GM23338 (cell line): Measurements from ENCODE around the gene SELENOO. TPM values are rescaled to one million over a fixed set of nuclear protein-coding genes. Genes with fewer than 3 reads are reported as not detected.

Source experiments
- ATAC-seq: fragments of 200-7000 bp; cut with Tn5 transposase; 3 replicates; pipeline ENCODE4 v1.9.1; 2020
- DNase-seq: peaks from one replicate; pipeline ENCODE4 v3.0.0-alpha.2; 2015; ENCODE audit warnings: low spot score
- H2AFZ ChIP-seq: fragments of 200-600 bp; sonication (generic); 2 replicates; pipeline ENCODE4 v1.8.0; 2016; ENCODE audit warnings: antibody characterized with exemption, mild to moderate bottlenecking, moderate library complexity
- H3F3A ChIP-seq: fragments of 200-600 bp; sonication (generic); replicated peaks from 2 replicates; pipeline ENCODE4 v1.8.0; 2017; ENCODE audit warnings: antibody characterized with exemption, mixed run types, low read depth
- H3K27ac ChIP-seq: fragments of 200-600 bp; sonication (generic); 2 replicates; pipeline ENCODE4 v1.6.1; 2016; ENCODE audit warnings: low read depth
- H3K27me3 ChIP-seq: fragments of 200-600 bp; sonication (generic); 2 replicates; pipeline ENCODE4 v1.8.0; 2016; ENCODE audit warnings: mild to moderate bottlenecking, mixed run types, moderate library complexity; ENCODE audit not compliant: insufficient read depth
- H3K36me3 ChIP-seq: fragments of 200-600 bp; sonication (generic); 2 replicates; pipeline ENCODE4 v1.8.0; 2016; ENCODE audit warnings: mild to moderate bottlenecking; ENCODE audit not compliant: insufficient read depth
- H3K4me1 ChIP-seq: fragments of 200-600 bp; sonication (generic); 2 replicates; pipeline ENCODE4 v1.8.0; 2016; ENCODE audit warnings: mild to moderate bottlenecking, moderate library complexity; ENCODE audit not compliant: insufficient read depth
- H3K4me2 ChIP-seq: fragments of 200-600 bp; sonication (generic); 2 replicates; pipeline ENCODE4 v1.7.1; 2017; ENCODE audit warnings: mixed run types
- H3K4me3 ChIP-seq: fragments of 200-600 bp; sonication (generic); 2 replicates; pipeline ENCODE4 v1.6.1; 2016; ENCODE audit warnings: mixed run types
- H3K79me2 ChIP-seq: fragments of 200-600 bp; sonication (generic); replicated peaks from 2 replicates; pipeline ENCODE4 v1.8.0; 2017; ENCODE audit warnings: mild to moderate bottlenecking; ENCODE audit not compliant: insufficient read depth
- H3K9me2 ChIP-seq: fragments of 200-600 bp; sonication (generic); 2 replicates; pipeline ENCODE4 v1.8.0; 2017; ENCODE audit not compliant: insufficient read depth
- H4K20me1 ChIP-seq: fragments of 200-600 bp; sonication (generic); replicated peaks from 2 replicates; pipeline ENCODE4 v1.8.0; 2017; ENCODE audit warnings: mild to moderate bottlenecking; ENCODE audit not compliant: insufficient read depth
- H3K27ac Mint-ChIP-seq: 2 replicates; pipeline ENCODE4 v1.8.0; 2020; ENCODE audit warnings: inconsistent platforms, mild to moderate bottlenecking, moderate library complexity, mixed read lengths
- H3K27me3 Mint-ChIP-seq: 3 replicates; pipeline ENCODE4 v1.8.0; 2022; ENCODE audit warnings: low read depth, mild to moderate bottlenecking, moderate library complexity, mixed read lengths, inconsistent platforms; ENCODE audit not compliant: insufficient read depth, poor library complexity
- H3K36me3 Mint-ChIP-seq: 3 replicates; pipeline ENCODE4 v1.8.0; 2021; ENCODE audit warnings: low read depth, mild to moderate bottlenecking, inconsistent platforms, moderate library complexity, mixed read lengths
- H3K4me1 Mint-ChIP-seq: 3 replicates; pipeline ENCODE4 v1.8.0; 2020; ENCODE audit warnings: mild to moderate bottlenecking, inconsistent platforms, mixed read lengths
- H3K4me3 Mint-ChIP-seq: 3 replicates; pipeline ENCODE4 v1.8.0; 2021; ENCODE audit warnings: moderate library complexity, mild to moderate bottlenecking, inconsistent platforms, mixed read lengths
- H3K9me3 Mint-ChIP-seq: 3 replicates; pipeline ENCODE4 v1.8.0; 2020; ENCODE audit warnings: moderate library complexity, mild to moderate bottlenecking, inconsistent platforms, mixed read lengths
- CREB1 ChIP-seq: fragments of 250-450 bp; sonication (Bioruptor Pico); IDR thresholded peaks from 2 replicates; pipeline ENCODE4 v1.5.0; 2020; ENCODE audit warnings: low read depth, mild to moderate bottlenecking, moderate library complexity
- EZH2 ChIP-seq: fragments of 200-600 bp; sonication (generic); IDR thresholded peaks from one replicate; pipeline ENCODE4 v1.8.0; 2017; ENCODE audit warnings: antibody characterized with exemption, mild to moderate bottlenecking, low read depth; ENCODE audit not compliant: unreplicated experiment
- EZH2phosphoT487 ChIP-seq: fragments of 200-600 bp; sonication (generic); IDR thresholded peaks from one replicate; pipeline ENCODE4 v1.8.1; 2018; ENCODE audit warnings: antibody characterized with exemption; ENCODE audit not compliant: unreplicated experiment
- JUNB ChIP-seq: IDR thresholded peaks from one replicate; pipeline ENCODE4 v1.6.1; 2016; ENCODE audit warnings: antibody characterized with exemption; ENCODE audit not compliant: unreplicated experiment
- NANOG ChIP-seq: IDR thresholded peaks from 2 replicates; pipeline ENCODE4 v1.6.1; 2016; ENCODE audit warnings: antibody characterized with exemption, borderline replicate concordance
- POLR2AphosphoS5 ChIP-seq: IDR thresholded peaks from 2 replicates; pipeline ENCODE4 v1.6.1; 2016; ENCODE audit warnings: antibody characterized with exemption, low read depth
- STAT1 ChIP-seq: IDR thresholded peaks from one replicate; pipeline ENCODE4 v1.6.1; 2016; ENCODE audit warnings: antibody characterized with exemption; ENCODE audit not compliant: unreplicated experiment
- ZNF114 ChIP-seq: fragments of 250-450 bp; sonication (Bioruptor Pico); IDR thresholded peaks from 2 replicates; pipeline ENCODE4 v1.5.0; 2020; ENCODE audit warnings: mild to moderate bottlenecking, moderate library complexity
- ZNF331 ChIP-seq: fragments of 250-450 bp; sonication (Bioruptor Pico); IDR thresholded peaks from 2 replicates; pipeline ENCODE4 v1.5.0; 2020; ENCODE audit warnings: low read depth, mild to moderate bottlenecking, moderate library complexity
- polyA plus RNA-seq: library from polyadenylated mRNA; unstranded; fragments of >200 nt; fragmentation: Nextera tagmentation; extraction: Ambion mirVana; gene quantifications from 2 replicates; pipeline ENCODE4 v1.2.1, GENCODE V29; 2016
- total RNA-seq: library from RNA; depleted of rRNA; stranded (reverse); fragments of >200 nt; shearing (Covaris generic); gene quantifications from 2 replicates; pipeline ENCODE4 v1.2.3, GENCODE V29; 2014
- TF ChIP-seq, protein P1 (sequence below): IDR thresholded peaks from one replicate; pipeline ENCODE4 v1.6.1; 2018; ENCODE audit warnings: antibody characterized with exemption; ENCODE audit not compliant: unreplicated experiment
- TF ChIP-seq, protein P2 (sequence below): IDR thresholded peaks from 2 replicates; pipeline ENCODE4 v1.6.1; 2016; ENCODE audit warnings: antibody characterized with exemption
- TF ChIP-seq, protein P3 (sequence below), 2 experiments: fragments of 200-600 bp in 1 of 2; sonication (generic) in 1 of 2; conservative IDR thresholded peaks; 2 replicates each; pipeline versions ENCODE4 v1.5.1 to v1.6.1; 2016 to 2017; ENCODE audit warnings: antibody characterized with exemption in 2 of 2, low read depth in 2 of 2, mild to moderate bottlenecking in 2 of 2, moderate library complexity in 1 of 2
- TF ChIP-seq, protein P4 (sequence below): fragments of 250-450 bp; sonication (Bioruptor Pico); IDR thresholded peaks from 2 replicates; pipeline ENCODE4 v1.5.0; 2020; ENCODE audit warnings: mild to moderate bottlenecking, moderate library complexity

The SELENOO gene
- total and polyA plus RNA-seq, 2 experiments from 2014 or later, result 6.8 to 21.3 TPM

DNA sequence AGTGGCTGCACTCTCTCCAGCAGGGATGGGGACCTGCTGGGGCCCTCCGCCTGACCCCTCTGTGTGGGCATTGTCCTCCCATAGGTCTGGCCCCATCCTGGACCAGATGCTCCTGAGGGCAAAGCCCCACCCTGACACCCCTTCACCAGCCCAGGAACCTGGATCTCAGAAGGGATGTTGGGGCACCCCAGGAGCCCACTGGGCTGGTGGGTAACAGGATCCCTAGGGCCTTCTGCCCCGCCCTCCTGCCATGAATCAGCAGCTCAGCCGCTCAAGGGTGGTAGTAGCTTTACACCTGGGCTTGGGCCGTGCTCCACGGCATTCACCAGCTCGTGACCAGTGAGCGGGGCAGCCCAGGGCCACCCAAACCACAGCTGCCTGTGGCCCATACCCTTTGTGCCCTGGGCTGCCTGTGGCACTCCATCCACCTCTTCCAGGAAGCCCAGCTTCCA, 61.7 kb downstream of the SELENOO start:
- Histone ChIP-seq H3K4me2 (peak overlapping the region; percentile 66; the same call in 1 of the 2 replicates), H3K4me3 (peak overlapping the region; percentile 64; the same call in 1 of the 2 replicates)
- no peaks in the 10 kb centered on the region for H3K9me3 Mint-ChIP-seq

More for the DNA sequence above, 61.7 kb downstream of the SELENOO start:
- Mint-ChIP-seq H3K4me3 (peak overlapping the region; percentile 68), H3K27ac (no peak overlapping the region), H3K36me3 (no peaks in the 10 kb centered on the region), H3K4me1 (peaks cover 6% of the 10 kb centered on the region; the same call in 2 of the 3 replicates), H3K27me3 (peaks cover 34% of the 10 kb centered on the region)
- peaks cover 7% of the 10 kb centered on the region for H3K4me1 ChIP-seq
- H3K27ac ChIP-seq, result no peak overlapping the region
- ATAC-seq (peak; percentile 10), DNase-seq (no peak)
- no peaks in the 10 kb centered on the region for H3F3A ChIP-seq
- TF ChIP-seq ZNF331 (CRISPR knock-in tag) (no peak), ZNF114 (CRISPR knock-in tag) (no peak), EZH2 (no peak), JUNB (no peak), CREB1 (no peak), EZH2phosphoT487 (no peak), STAT1 (no peak), NANOG (no peak), POLR2AphosphoS5 (no peak)
- TF ChIP-seq, protein P1, sequence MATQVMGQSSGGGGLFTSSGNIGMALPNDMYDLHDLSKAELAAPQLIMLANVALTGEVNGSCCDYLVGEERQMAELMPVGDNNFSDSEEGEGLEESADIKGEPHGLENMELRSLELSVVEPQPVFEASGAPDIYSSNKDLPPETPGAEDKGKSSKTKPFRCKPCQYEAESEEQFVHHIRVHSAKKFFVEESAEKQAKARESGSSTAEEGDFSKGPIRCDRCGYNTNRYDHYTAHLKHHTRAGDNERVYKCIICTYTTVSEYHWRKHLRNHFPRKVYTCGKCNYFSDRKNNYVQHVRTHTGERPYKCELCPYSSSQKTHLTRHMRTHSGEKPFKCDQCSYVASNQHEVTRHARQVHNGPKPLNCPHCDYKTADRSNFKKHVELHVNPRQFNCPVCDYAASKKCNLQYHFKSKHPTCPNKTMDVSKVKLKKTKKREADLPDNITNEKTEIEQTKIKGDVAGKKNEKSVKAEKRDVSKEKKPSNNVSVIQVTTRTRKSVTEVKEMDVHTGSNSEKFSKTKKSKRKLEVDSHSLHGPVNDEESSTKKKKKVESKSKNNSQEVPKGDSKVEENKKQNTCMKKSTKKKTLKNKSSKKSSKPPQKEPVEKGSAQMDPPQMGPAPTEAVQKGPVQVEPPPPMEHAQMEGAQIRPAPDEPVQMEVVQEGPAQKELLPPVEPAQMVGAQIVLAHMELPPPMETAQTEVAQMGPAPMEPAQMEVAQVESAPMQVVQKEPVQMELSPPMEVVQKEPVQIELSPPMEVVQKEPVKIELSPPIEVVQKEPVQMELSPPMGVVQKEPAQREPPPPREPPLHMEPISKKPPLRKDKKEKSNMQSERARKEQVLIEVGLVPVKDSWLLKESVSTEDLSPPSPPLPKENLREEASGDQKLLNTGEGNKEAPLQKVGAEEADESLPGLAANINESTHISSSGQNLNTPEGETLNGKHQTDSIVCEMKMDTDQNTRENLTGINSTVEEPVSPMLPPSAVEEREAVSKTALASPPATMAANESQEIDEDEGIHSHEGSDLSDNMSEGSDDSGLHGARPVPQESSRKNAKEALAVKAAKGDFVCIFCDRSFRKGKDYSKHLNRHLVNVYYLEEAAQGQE, result no peak
- TF ChIP-seq, protein P2, sequence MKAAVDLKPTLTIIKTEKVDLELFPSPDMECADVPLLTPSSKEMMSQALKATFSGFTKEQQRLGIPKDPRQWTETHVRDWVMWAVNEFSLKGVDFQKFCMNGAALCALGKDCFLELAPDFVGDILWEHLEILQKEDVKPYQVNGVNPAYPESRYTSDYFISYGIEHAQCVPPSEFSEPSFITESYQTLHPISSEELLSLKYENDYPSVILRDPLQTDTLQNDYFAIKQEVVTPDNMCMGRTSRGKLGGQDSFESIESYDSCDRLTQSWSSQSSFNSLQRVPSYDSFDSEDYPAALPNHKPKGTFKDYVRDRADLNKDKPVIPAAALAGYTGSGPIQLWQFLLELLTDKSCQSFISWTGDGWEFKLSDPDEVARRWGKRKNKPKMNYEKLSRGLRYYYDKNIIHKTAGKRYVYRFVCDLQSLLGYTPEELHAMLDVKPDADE, result no peak
- TF ChIP-seq, protein P3, sequence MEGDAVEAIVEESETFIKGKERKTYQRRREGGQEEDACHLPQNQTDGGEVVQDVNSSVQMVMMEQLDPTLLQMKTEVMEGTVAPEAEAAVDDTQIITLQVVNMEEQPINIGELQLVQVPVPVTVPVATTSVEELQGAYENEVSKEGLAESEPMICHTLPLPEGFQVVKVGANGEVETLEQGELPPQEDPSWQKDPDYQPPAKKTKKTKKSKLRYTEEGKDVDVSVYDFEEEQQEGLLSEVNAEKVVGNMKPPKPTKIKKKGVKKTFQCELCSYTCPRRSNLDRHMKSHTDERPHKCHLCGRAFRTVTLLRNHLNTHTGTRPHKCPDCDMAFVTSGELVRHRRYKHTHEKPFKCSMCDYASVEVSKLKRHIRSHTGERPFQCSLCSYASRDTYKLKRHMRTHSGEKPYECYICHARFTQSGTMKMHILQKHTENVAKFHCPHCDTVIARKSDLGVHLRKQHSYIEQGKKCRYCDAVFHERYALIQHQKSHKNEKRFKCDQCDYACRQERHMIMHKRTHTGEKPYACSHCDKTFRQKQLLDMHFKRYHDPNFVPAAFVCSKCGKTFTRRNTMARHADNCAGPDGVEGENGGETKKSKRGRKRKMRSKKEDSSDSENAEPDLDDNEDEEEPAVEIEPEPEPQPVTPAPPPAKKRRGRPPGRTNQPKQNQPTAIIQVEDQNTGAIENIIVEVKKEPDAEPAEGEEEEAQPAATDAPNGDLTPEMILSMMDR (conservative IDR thresholded peaks at IDR 0.05; ENCODE audit: low read depth in 2 of 2), result no peak
- TF ChIP-seq, protein P4, sequence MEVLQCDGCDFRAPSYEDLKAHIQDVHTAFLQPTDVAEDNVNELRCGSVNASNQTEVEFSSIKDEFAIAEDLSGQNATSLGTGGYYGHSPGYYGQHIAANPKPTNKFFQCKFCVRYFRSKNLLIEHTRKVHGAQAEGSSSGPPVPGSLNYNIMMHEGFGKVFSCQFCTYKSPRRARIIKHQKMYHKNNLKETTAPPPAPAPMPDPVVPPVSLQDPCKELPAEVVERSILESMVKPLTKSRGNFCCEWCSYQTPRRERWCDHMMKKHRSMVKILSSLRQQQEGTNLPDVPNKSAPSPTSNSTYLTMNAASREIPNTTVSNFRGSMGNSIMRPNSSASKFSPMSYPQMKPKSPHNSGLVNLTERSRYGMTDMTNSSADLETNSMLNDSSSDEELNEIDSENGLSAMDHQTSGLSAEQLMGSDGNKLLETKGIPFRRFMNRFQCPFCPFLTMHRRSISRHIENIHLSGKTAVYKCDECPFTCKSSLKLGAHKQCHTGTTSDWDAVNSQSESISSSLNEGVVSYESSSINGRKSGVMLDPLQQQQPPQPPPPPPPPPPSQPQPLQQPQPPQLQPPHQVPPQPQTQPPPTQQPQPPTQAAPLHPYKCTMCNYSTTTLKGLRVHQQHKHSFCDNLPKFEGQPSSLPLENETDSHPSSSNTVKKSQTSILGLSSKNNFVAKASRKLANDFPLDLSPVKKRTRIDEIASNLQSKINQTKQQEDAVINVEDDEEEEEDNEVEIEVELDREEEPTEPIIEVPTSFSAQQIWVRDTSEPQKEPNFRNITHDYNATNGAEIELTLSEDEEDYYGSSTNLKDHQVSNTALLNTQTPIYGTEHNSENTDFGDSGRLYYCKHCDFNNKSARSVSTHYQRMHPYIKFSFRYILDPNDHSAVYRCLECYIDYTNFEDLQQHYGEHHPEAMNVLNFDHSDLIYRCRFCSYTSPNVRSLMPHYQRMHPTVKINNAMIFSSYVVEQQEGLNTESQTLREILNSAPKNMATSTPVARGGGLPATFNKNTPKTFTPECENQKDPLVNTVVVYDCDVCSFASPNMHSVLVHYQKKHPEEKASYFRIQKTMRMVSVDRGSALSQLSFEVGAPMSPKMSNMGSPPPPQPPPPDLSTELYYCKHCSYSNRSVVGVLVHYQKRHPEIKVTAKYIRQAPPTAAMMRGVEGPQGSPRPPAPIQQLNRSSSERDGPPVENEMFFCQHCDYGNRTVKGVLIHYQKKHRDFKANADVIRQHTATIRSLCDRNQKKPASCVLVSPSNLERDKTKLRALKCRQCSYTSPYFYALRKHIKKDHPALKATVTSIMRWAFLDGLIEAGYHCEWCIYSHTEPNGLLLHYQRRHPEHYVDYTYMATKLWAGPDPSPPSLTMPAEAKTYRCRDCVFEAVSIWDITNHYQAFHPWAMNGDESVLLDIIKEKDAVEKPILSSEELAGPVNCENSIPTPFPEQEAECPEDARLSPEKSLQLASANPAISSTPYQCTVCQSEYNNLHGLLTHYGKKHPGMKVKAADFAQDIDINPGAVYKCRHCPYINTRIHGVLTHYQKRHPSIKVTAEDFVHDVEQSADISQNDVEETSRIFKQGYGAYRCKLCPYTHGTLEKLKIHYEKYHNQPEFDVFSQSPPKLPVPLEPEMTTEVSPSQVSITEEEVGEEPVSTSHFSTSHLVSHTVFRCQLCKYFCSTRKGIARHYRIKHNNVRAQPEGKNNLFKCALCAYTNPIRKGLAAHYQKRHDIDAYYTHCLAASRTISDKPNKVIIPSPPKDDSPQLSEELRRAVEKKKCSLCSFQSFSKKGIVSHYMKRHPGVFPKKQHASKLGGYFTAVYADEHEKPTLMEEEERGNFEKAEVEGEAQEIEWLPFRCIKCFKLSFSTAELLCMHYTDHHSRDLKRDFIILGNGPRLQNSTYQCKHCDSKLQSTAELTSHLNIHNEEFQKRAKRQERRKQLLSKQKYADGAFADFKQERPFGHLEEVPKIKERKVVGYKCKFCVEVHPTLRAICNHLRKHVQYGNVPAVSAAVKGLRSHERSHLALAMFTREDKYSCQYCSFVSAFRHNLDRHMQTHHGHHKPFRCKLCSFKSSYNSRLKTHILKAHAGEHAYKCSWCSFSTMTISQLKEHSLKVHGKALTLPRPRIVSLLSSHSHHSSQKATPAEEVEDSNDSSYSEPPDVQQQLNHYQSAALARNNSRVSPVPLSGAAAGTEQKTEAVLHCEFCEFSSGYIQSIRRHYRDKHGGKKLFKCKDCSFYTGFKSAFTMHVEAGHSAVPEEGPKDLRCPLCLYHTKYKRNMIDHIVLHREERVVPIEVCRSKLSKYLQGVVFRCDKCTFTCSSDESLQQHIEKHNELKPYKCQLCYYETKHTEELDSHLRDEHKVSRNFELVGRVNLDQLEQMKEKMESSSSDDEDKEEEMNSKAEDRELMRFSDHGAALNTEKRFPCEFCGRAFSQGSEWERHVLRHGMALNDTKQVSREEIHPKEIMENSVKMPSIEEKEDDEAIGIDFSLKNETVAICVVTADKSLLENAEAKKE (CRISPR knock-in tag), result no peak
- H2AFZ ChIP-seq, result no peak overlapping the region
- H3K27me3 ChIP-seq, result peaks cover 39% of the 10 kb centered on the region
- H3K36me3 ChIP-seq, result no peaks in the 10 kb centered on the region
- no peaks in the 10 kb centered on the region for H4K20me1 ChIP-seq
- no peaks in the 10 kb centered on the region for H3K9me2 ChIP-seq
- no peaks in the 10 kb centered on the region for H3K79me2 ChIP-seq
